HepG2 (cell line): Measurements from ENCODE around the gene ARHGAP45. TPM values are rescaled to one million over a fixed set of nuclear protein-coding genes. Genes with fewer than 3 reads are reported as not detected.

ENCODE experiments used
- ATAC-seq: fragments of 200-7000 bp; cut with Tn5 transposase; 3 replicates; pipeline ENCODE4 v1.9.1; 2020; ENCODE audit warnings: mild to moderate bottlenecking, moderate library complexity
- BruUV-seq: library from RNA; stranded (reverse); fragments of 400-500 nt; replicated peaks from 2 replicates; lab custom pipeline; 2021; lab: Mats Ljungman, UMichigan
- CTCF ChIA-PET: fragments of 300-600 bp; formaldehyde crosslinking; extraction: SDS; loops from one replicate; lab custom pipeline; 2021; ENCODE audit warnings: low total read pairs, inconsistent platforms, low intra/inter-chr PET ratio; lab: Yijun Ruan, JAX
- POLR2A ChIA-PET: fragments of 350-600 bp; sonication (Branson Sonifier 250); formaldehyde crosslinking; loops from one replicate; lab custom pipeline; 2020; ENCODE audit warnings: antibody characterized with exemption, inconsistent platforms; lab: Yijun Ruan, JAX
- DNase-seq: peaks from one replicate; pipeline ENCODE4 v3.0.0-alpha.2; 2015; ENCODE audit warnings: low spot score
- FAIRE-seq: peaks from 3 replicates; lab custom pipeline; 2011; peaks lifted over from hg19 to GRCh38; lab: Jason Lieb, UNC
- H2AFZ ChIP-seq: one replicate; pipeline ENCODE4 v1.6.1; 2011; ENCODE audit warnings: low read length, inconsistent platforms
- H3K27ac ChIP-seq: fragments of 300-600 bp; 3 replicates; pipeline ENCODE4 v1.8.0; 2011; ENCODE audit warnings: mixed run types, mild to moderate bottlenecking, mixed read lengths, low read length, inconsistent platforms; ENCODE audit not compliant: insufficient read depth; ENCODE audit errors: extremely low read length
- H3K27me3 ChIP-seq, 2 experiments: fragments of 200-600 bp in 1 of 2; 2 replicates in 1 of 2; 3 replicates in 1 of 2; pipeline versions ENCODE4 v1.6.0 to v1.8.0; 2011; ENCODE audit warnings: low read length in 2 of 2, mild to moderate bottlenecking in 2 of 2, moderate library complexity in 2 of 2, inconsistent platforms in 1 of 2; ENCODE audit not compliant: insufficient read depth in 2 of 2, control insufficient read depth in 1 of 2
- H3K36me3 ChIP-seq, 2 experiments: fragments of 200-600 bp in 1 of 2; replicated peaks in 1 of 2; 2 replicates in 1 of 2; 3 replicates in 1 of 2; pipeline versions ENCODE4 v1.5.1 to v1.8.0; 2011; ENCODE audit warnings: low read length in 2 of 2, inconsistent platforms in 1 of 2; ENCODE audit not compliant: insufficient read depth in 2 of 2, control insufficient read depth in 1 of 2
- H3K4me1 ChIP-seq: 2 replicates; pipeline ENCODE4 v1.5.1; 2012; ENCODE audit warnings: low read length, inconsistent platforms; ENCODE audit not compliant: insufficient read depth
- H3K4me2 ChIP-seq: 2 replicates; pipeline ENCODE4 v1.6.0; 2011; ENCODE audit warnings: low read depth, low read length, inconsistent platforms
- H3K4me3 ChIP-seq, 3 experiments: fragments of 200-600 bp in 1 of 3; sonication (generic), shearing (Covaris generic) in 1 of 3; replicated peaks in 1 of 3; 2 replicates each; pipeline ENCODE4 v1.5.1; 2011 to 2016; ENCODE audit warnings: low read length in 3 of 3, inconsistent platforms in 2 of 3, low read depth in 2 of 3, mild to moderate bottlenecking in 2 of 3, control low read depth in 1 of 3, mixed read lengths in 1 of 3; ENCODE audit not compliant: insufficient read depth in 1 of 3
- H3K79me2 ChIP-seq: one replicate; pipeline ENCODE4 v1.6.1; 2011; ENCODE audit warnings: low read length, inconsistent platforms; ENCODE audit not compliant: insufficient read depth
- H3K9ac ChIP-seq: 2 replicates; pipeline ENCODE4 v1.6.0; 2011; ENCODE audit warnings: mild to moderate bottlenecking, low read depth, low read length, inconsistent platforms; ENCODE audit not compliant: insufficient read depth
- H3K9me3 ChIP-seq: 2 replicates; pipeline ENCODE4 v1.5.1; 2012; ENCODE audit warnings: mild to moderate bottlenecking, low read length
- H4K20me1 ChIP-seq: 2 replicates; pipeline ENCODE4 v1.6.0; 2011; ENCODE audit warnings: inconsistent platforms, mild to moderate bottlenecking, low read length, moderate library complexity; ENCODE audit not compliant: insufficient read depth
- CAMTA2 ChIP-seq: sonication (generic); formaldehyde crosslinking; IDR thresholded peaks from 2 replicates; pipeline ENCODE4 v1.4.0; 2020; ENCODE audit warnings: mild to moderate bottlenecking, missing genetic modification reagents, borderline replicate concordance
- HDAC6 ChIP-seq: fragments of 200-600 bp; sonication (generic); IDR thresholded peaks from 2 replicates; pipeline ENCODE4 v1.7.0; 2017; ENCODE audit warnings: mild to moderate bottlenecking, antibody characterized with exemption, low read length, low read depth
- LBX2 ChIP-seq: sonication (generic); formaldehyde crosslinking; IDR thresholded peaks from 2 replicates; pipeline ENCODE4 v1.5.0; 2020; ENCODE audit warnings: missing genetic modification reagents, mild to moderate bottlenecking, borderline replicate concordance
- NFE2L2 ChIP-seq: fragments of 150-350 bp; IDR thresholded peaks from 2 replicates; pipeline ENCODE4 v1.6.1; 2014; ENCODE audit warnings: low read length
- NPAS2 ChIP-seq: sonication (generic); formaldehyde crosslinking; IDR thresholded peaks from 2 replicates; pipeline ENCODE4 v1.8.0; 2022; ENCODE audit warnings: mild to moderate bottlenecking, missing genetic modification reagents, borderline replicate concordance
- PCBP1 ChIP-seq: fragments of 200-400 bp; formaldehyde crosslinking; IDR thresholded peaks from 2 replicates; pipeline ENCODE4 v1.6.1; 2017; ENCODE audit warnings: mild to moderate bottlenecking, low read depth, low read length, borderline replicate concordance
- PHF8 ChIP-seq: sonication (generic); formaldehyde crosslinking; IDR thresholded peaks from 2 replicates; pipeline ENCODE4 v1.5.0; 2020; ENCODE audit warnings: missing genetic modification reagents
- TBX3 ChIP-seq: fragments of 450-650 bp; IDR thresholded peaks from 2 replicates; pipeline ENCODE4 v1.6.1; 2017; ENCODE audit warnings: antibody characterized with exemption, mild to moderate bottlenecking, inconsistent platforms, borderline replicate concordance
- ZBTB38 ChIP-seq: sonication (generic); formaldehyde crosslinking; IDR thresholded peaks from 2 replicates; pipeline ENCODE4 v1.5.1; 2020; ENCODE audit warnings: mild to moderate bottlenecking, missing genetic modification reagents
- ZNF317 ChIP-seq: sonication (generic); formaldehyde crosslinking; IDR thresholded peaks from 2 replicates; pipeline ENCODE4 v1.5.0; 2020; ENCODE audit warnings: mild to moderate bottlenecking, missing genetic modification reagents
- ZNF547 ChIP-seq: sonication (generic); formaldehyde crosslinking; IDR thresholded peaks from 2 replicates; pipeline ENCODE4 v1.5.1; 2020; ENCODE audit warnings: mild to moderate bottlenecking, missing genetic modification reagents
- ZNF564 ChIP-seq: sonication (generic); formaldehyde crosslinking; IDR thresholded peaks from 2 replicates; pipeline ENCODE4 v1.8.1; 2023; ENCODE audit warnings: mild to moderate bottlenecking, missing genetic modification reagents
- WGBS: methylation state at CpG from one replicate; pipeline ENCODE4 v1.1.6; 2017; ENCODE audit warnings: low lambda C conversion rate; 5-methylcytosine and 5-hydroxymethylcytosine counted together
- in situ Hi-C: cut with HindIII; loops from 2 replicates; pipeline ENCODE4 v1.10.0; 2017; ENCODE audit warnings: low pct_unique_long_range_greater_than_20kb; ENCODE audit not compliant: extremely low pct_ligation_motif_present
- intact Hi-C: fragments of 100-400 bp; cut with micrococcal nuclease; formaldehyde crosslinking; loops from one replicate; pipeline ENCODE4 v1.10.0; 2022; ENCODE audit not compliant: unreplicated experiment
- polyA plus RNA-seq, 8 experiments: library from polyadenylated mRNA; depleted of rRNA in 3 of 8; stranded (reverse) in 7 of 8; unstranded in 1 of 8; fragments of >200 nt; fragmentation: Illumina TruSeq in 4 of 8; extraction: Trizol in 4 of 8; gene quantifications; 2 replicates each; pipeline versions ENCODE4 v1.2.1 to v1.2.3, GENCODE V29; 2011 to 2016; ENCODE audit warnings: low read depth in 4 of 8, missing spikeins in 1 of 8, mixed read lengths in 1 of 8; ENCODE audit not compliant: insufficient read depth in 1 of 8
- total RNA-seq, 5 experiments: library from RNA; depleted of rRNA; stranded (reverse); fragments of >200 nt; fragmentation: Illumina TruSeq; extraction: Trizol; gene quantifications; 2 replicates each; pipeline ENCODE4 v1.2.3, GENCODE V29; 2016; ENCODE audit warnings: low read depth in 1 of 5
- TF ChIP-seq, protein P1 (sequence below): sonication (generic); formaldehyde crosslinking; IDR thresholded peaks from 2 replicates; pipeline ENCODE4 v1.4.0; 2020; ENCODE audit warnings: missing genetic modification reagents, borderline replicate concordance
- TF ChIP-seq, protein P2 (sequence below): IDR thresholded peaks from 2 replicates; pipeline ENCODE4 v1.6.1; 2016; ENCODE audit warnings: mild to moderate bottlenecking, missing biosample characterization, missing genetic modification reagents

The ARHGAP45 gene
- total and polyA plus RNA-seq, 2 of the 13 experiments (the other 11 are each of a cell fraction or from before 2014, with no cell fraction given), result 0.84 to 32.0 TPM

- ChIA-PET CTCF (interaction anchor here (1.8 kb wide), 1 partner anchor 80 kb away, joined by 28 read pairs; no protein-coding TSS in a partner anchor), POLR2A (interaction anchor here (0.6 to 3.0 kb wide), 13 partner anchors 9 to 155 kb away, joined by 3 to 28 read pairs (median 6); partner anchors contain the start of genes ATP5F1D, CIRBP, CNN2 and GPX4)
- DNase-seq (no peak), FAIRE-seq (no peak), ATAC-seq (no peak)
- in situ Hi-C loops, result loop anchor here (5.0 kb wide), 1 partner anchor 78 kb away; no protein-coding TSS in a partner anchor
- no TSS peak for BruUV-seq
- Histone ChIP-seq H3K36me3 (peaks cover 10 to 17% of the 10 kb centered on the region in 2 experiments; a peak in 3 of 5 replicates), H3K4me3 (peak overlapping the region in 2 of 3 experiments; percentile 29 to 60; a peak in 2 of 6 replicates), H3K27me3 (no peaks in the 10 kb centered on the region; a peak in 1 of 5 replicates), H2AFZ (no peak overlapping the region), H3K4me1 (peaks cover 15% of the 10 kb centered on the region), H3K27ac (peak overlapping the region; percentile 80), H3K79me2 (no peaks in the 10 kb centered on the region), H4K20me1 (no peaks in the 10 kb centered on the region), H3K9me3 (no peaks in the 10 kb centered on the region), H3K4me2 (peak overlapping the region; percentile 75), H3K9ac (peak overlapping the region; percentile 61)
- intact Hi-C loops, result loop anchor here (5.0 kb wide), 1 partner anchor 78 kb away; no protein-coding TSS in a partner anchor
- 97% methylated on average over 17 of the region's 25 CpGs for WGBS
- TF ChIP-seq LBX2 (CRISPR knock-in tag) (no peak), NPAS2 (CRISPR knock-in tag) (no peak), ZNF547 (no peak), PHF8 (no peak), NFE2L2 (no peak), PCBP1 (0 out of 2 replicates have a peak, but pooled peaks have one; percentile 30), HDAC6 (no peak), ZBTB38 (CRISPR knock-in tag) (no peak), TBX3 (no peak), ZNF564 (no peak), ZNF317 (CRISPR knock-in tag) (no peak), CAMTA2 (CRISPR knock-in tag) (no peak)
- TF ChIP-seq, protein P1, sequence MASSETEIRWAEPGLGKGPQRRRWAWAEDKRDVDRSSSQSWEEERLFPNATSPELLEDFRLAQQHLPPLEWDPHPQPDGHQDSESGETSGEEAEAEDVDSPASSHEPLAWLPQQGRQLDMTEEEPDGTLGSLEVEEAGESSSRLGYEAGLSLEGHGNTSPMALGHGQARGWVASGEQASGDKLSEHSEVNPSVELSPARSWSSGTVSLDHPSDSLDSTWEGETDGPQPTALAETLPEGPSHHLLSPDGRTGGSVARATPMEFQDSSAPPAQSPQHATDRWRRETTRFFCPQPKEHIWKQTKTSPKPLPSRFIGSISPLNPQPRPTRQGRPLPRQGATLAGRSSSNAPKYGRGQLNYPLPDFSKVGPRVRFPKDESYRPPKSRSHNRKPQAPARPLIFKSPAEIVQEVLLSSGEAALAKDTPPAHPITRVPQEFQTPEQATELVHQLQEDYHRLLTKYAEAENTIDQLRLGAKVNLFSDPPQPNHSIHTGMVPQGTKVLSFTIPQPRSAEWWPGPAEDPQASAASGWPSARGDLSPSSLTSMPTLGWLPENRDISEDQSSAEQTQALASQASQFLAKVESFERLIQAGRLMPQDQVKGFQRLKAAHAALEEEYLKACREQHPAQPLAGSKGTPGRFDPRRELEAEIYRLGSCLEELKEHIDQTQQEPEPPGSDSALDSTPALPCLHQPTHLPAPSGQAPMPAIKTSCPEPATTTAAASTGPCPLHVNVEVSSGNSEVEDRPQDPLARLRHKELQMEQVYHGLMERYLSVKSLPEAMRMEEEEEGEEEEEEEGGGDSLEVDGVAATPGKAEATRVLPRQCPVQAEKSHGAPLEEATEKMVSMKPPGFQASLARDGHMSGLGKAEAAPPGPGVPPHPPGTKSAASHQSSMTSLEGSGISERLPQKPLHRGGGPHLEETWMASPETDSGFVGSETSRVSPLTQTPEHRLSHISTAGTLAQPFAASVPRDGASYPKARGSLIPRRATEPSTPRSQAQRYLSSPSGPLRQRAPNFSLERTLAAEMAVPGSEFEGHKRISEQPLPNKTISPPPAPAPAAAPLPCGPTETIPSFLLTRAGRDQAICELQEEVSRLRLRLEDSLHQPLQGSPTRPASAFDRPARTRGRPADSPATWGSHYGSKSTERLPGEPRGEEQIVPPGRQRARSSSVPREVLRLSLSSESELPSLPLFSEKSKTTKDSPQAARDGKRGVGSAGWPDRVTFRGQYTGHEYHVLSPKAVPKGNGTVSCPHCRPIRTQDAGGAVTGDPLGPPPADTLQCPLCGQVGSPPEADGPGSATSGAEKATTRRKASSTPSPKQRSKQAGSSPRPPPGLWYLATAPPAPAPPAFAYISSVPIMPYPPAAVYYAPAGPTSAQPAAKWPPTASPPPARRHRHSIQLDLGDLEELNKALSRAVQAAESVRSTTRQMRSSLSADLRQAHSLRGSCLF (CRISPR knock-in tag), result no peak
- TF ChIP-seq, protein P2, sequence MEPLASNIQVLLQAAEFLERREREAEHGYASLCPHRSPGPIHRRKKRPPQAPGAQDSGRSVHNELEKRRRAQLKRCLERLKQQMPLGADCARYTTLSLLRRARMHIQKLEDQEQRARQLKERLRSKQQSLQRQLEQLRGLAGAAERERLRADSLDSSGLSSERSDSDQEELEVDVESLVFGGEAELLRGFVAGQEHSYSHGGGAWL (CRISPR knock-in tag), result no peak
Measured at GRCh38 chr19:1113986-1114483, 47.1 kb downstream of the ARHGAP45 start.
